ENCODE data around the gene SCAMP5. TPM values are rescaled to one million over a fixed set of nuclear protein-coding genes. Genes with fewer than 3 reads are reported as not detected.

SCAMP5 gene
- total and polyA plus RNA-seq, 2 of the 13 experiments (the other 11 are each of a cell fraction or from before 2014, with no cell fraction given): 34.3 to 49.0 TPM

GRCh38 chr15:74995779-74996765 lies 709 bp downstream of the SCAMP5 start (continued):
- TF ChIP-seq ZNF414 (CRISPR knock-in tag; IDR thresholded peaks at IDR 0.05): no peak
- TF ChIP-seq GRHL1 (CRISPR knock-in tag; conservative IDR thresholded peaks at IDR 0.05): no peak
- TF ChIP-seq HINFP (CRISPR knock-in tag; IDR thresholded peaks at IDR 0.05; ENCODE audit: low read depth): no peak
- no peak for TF ChIP-seq ARID3A (IDR thresholded peaks at IDR 0.05; ENCODE audit: low read depth, low read length)
- no peak for TF ChIP-seq RFX5 (IDR thresholded peaks at IDR 0.05; ENCODE audit: low read depth, low read length)
- TF ChIP-seq ZNF326 (CRISPR knock-in tag; IDR thresholded peaks at IDR 0.05; ENCODE audit: borderline replicate concordance): no peak
- TF ChIP-seq STAT5B (CRISPR knock-in tag; IDR thresholded peaks at IDR 0.05): no peak
- TF ChIP-seq ZEB1 (IDR thresholded peaks at IDR 0.05; ENCODE audit: insufficient replicate concordance, low read depth): no peak
- no peak for TF ChIP-seq ZNF639 (CRISPR knock-in tag; conservative IDR thresholded peaks at IDR 0.05)
- no peak for TF ChIP-seq ZNF660 (CRISPR knock-in tag; IDR thresholded peaks at IDR 0.05; ENCODE audit: borderline replicate concordance, low read depth)
- TF ChIP-seq STAG1 (CRISPR knock-in tag; IDR thresholded peaks at IDR 0.05): no peak
- TF ChIP-seq NFKB2 (CRISPR knock-in tag; IDR thresholded peaks at IDR 0.05; ENCODE audit: borderline replicate concordance): peak; percentile 56; the same call in 1 of the 2 replicates
- no peak for TF ChIP-seq ZNF136 (CRISPR knock-in tag; IDR thresholded peaks at IDR 0.05; ENCODE audit: low read depth)
- no peak for TF ChIP-seq GMEB2 (CRISPR knock-in tag; IDR thresholded peaks at IDR 0.05; ENCODE audit: low read depth)
- no peak for TF ChIP-seq DNMT1 (CRISPR knock-in tag; IDR thresholded peaks at IDR 0.05)
- TF ChIP-seq ZNF792 (CRISPR knock-in tag; IDR thresholded peaks at IDR 0.05): no peak
- no peak for TF ChIP-seq ZNF879 (CRISPR knock-in tag; IDR thresholded peaks at IDR 0.05)
- peak; percentile 46 for TF ChIP-seq HNF4G (IDR thresholded peaks at IDR 0.05; ENCODE audit: borderline replicate concordance, low read depth, low read length)
- no peak for TF ChIP-seq HNF4G (CRISPR knock-in tag; IDR thresholded peaks at IDR 0.05; ENCODE audit: borderline replicate concordance, low read depth)
- no peak for TF ChIP-seq HNRNPUL1 (IDR thresholded peaks at IDR 0.05; ENCODE audit: low read depth, low read length)
- TF ChIP-seq SIN3B (IDR thresholded peaks at IDR 0.05; ENCODE audit: low read length): no peak

All from HepG2 (cell line).